GM03348 (cell line): ENCODE data around the gene HNF4A.

Experiments used
- DNase-seq: peaks from one replicate; pipeline ENCODE4 v3.0.0; 2012; ENCODE audit warnings: low spot score

Gene HNF4A

GRCh38 chr20:44445742-44446710 lies 90.5 kb downstream of the HNF4A start:
- no peak for DNase-seq

- DNase-seq: no peak
Measured at GRCh38 chr20:44447827-44448419, 92.4 kb downstream of the HNF4A start.

DNA sequence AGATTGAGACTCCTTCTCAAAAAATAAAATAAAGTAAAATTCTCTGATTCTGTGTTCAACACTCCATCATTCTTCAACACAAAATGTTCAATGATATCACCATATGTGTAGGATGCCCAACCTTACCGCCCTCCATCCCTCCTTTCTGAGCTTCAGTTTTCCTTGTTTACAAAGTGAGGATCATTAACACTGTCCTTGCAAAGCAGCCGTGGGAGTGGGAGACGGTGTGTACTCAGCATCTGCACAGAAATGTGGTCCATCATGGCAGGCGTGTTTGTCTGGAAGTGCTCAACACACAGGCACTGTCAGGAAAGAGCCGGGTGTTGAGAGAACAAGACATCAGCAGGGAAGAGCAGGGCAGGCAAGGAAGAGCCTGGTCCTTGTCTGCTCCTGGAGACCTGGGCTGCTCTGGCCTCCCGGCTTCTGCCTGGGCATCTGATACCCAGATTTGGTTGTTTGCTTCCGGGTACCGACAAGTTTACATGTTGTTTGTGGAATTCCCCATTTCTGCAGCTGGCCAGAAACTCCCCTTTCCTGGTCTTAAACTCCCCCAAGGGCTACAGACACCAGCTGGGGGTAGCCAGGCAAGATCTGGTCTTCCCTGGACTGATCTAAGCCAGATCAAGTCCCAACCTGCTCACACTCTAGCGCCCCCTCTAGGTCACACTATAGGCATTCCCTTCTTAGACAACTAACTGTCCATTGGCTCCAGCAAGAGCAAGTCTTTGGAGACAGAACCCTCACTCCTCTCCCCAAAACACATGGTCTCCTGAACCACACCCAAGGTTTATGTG lies 93.5 kb downstream of the HNF4A start:
- no peak for DNase-seq

DNA sequence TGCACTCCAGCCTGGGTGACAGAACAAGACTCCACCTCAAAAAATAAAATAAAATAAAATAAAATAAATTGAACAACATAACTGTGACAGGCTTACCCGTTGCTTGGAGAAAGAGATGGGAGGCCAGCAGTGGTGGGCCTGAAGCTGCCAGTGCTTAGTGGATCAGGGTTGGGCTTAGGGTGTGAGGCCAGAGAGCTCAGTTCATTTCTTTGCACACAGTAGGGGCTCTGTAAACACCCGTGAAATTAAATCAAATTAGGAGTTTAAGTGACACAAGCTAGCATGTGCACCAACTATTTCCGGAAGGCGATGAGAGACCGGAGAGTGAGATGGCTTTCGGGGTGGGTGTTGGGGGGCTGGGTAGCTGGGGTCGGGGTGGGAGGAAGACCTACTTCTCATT lies 94.4 kb downstream of the HNF4A start:
- no peak for DNase-seq

- DNase-seq: no peak
Measured at GRCh38 chr20:44450281-44450889, 94.9 kb downstream of the HNF4A start.

DNA sequence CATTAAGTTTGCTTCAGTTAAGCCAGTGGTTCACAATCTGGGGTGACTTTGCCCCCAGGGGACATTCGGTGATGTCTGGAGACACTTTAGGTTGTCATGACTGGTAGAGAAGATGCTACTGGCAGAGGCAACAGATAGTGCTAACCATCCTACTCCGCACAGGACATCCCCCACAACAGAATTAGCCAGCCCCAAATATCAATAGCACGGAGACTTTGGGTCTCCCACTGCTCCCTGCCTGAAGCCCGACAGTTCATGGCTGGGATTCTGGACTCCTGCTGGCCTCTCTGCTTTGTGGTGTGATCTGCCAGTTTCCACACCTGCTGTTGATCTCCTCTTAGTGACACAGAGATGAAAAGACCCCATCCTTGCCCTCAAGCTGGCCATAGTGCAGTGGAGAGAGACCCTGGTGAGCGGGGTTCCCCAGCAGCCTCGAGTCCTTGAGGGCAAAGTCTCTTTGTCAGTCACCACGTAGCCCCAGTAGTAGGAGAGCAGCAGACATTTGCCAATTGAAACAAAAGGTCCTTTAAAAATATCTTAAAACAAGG lies 95.5 kb downstream of the HNF4A start:
- no peak for DNase-seq

DNA sequence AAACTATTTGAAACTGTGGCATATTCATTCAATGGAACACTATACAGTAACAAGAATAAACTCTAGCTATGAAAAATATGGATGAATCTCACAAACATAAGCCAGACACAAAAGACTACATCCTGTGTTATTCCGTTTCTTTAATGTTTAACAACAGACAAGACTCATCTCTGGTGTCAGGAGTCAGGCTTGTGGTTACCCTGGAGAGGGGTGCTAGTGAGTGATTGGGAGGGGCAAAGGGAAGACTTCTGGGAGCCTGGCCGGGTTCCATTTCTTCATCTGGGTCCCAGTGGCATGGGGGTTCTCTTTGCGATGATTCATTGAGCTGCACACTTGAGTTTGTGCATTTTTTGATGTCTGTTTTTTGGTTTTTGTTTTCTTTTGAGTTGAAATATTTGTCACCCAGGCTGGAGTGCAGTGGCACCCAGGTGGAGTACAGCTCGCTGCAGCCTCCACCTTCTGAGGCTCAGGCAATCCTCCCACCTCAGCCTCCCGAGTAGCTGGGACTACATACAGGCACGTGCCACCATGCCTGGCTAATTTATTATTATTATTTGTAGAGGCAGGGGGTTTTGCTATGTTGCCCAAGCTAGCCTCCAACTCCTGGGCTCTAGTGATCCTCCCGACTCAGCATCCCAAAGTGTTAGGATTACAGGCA lies 98.9 kb downstream of the HNF4A start:
- no peak for DNase-seq

DNA sequence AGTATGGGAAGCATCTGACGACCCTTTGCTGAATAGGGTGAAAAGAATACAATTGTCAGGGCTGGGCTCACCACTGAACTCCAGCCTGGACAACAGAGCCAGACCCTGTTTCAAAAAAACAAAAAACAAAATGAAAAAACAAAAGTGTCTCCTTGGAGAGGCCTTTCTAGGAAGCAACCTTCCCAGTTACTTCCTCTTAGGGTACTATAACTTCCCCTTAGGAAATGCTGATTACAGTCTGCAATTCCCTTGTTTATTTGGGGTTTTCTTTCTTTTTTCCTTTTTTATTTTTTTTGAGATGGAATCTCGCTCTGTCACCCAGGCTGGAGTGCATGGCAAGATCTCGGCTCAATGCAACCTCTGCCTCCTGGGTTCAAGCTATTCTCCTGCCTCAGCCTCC lies 99.6 kb downstream of the HNF4A start:
- no peak for DNase-seq

- DNase-seq: no peak
Measured at GRCh38 chr20:44456611-44457010, 101.1 kb downstream of the HNF4A start.

- DNase-seq: no peak
Measured at GRCh38 chr20:44457016-44457415, 101.5 kb downstream of the HNF4A start.

GRCh38 chr20:44459271-44459670 lies 103.8 kb downstream of the HNF4A start:
- DNase-seq: no peak

DNA sequence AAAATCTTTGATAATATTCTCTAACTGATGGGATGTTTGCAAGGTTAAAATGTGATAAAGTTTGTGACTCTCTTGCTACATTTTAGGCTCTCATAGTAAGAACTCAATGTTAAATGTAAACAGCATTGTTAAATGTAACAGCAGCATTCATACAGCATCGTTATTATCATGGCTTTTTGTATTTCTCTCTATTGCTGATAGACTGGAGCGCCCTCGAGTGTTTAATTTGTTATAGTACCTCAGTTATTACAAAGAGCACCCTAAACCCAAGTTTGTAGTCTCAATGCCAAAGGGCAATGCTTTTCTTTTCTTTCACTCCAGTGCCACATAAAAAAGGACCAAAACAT lies 105.3 kb downstream of the HNF4A start:
- DNase-seq: peak; percentile 56

DNA sequence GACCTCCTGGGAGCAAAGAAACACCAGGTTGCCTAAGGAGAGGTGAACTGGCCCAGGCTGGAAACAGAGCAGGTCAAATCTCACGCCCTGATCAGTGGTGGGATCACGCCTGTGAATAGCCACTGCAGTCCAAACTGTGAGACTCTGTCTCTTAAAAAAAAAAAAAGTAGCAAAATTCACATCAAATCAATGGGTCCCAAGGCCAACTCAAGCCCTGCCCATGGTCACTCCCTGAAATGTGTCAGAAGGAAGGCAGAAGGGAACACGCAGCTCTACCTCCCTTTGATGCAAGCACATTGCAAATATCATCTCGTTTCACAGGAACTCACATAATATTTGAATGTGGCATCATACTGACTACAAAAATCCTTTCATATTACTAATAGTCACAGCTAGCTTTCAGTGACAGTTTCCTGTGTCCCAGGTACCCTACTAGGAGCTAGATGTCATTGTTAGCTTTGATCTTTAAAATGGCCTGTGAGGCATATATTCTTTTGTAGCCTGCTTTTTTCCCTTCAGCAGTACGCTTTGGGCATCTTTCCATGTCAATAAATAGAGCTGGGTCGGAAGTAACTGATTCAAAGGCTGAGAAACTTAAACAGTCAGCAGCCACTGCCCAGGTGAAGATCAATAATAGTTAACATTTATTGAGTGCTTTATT lies 105.8 kb downstream of the HNF4A start:
- DNase-seq: no peak

GRCh38 chr20:44461803-44462174 lies 106.3 kb downstream of the HNF4A start:
- no peak for DNase-seq

- no peak for DNase-seq
Measured at GRCh38 chr20:44463466-44463865, 108.0 kb downstream of the HNF4A start.

DNA sequence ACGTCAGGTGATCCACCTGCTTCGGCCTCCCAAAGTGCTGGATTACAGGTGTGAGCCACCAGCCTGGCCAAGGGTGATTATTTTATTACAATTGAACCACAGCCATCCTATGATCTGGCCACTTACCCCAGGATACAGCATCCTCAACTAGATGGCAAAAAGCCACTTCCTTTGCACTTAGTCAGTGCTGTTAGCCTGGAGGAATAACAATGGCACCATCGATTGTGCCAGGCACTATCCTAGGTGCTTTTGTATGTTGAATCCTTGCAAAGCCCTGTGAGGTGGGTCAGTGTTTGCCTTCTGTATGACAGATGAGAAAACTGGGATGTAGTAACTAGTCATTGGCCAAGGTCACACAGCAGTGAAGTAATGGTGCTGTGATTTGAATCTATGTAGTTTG lies 109.0 kb downstream of the HNF4A start:
- no peak for DNase-seq

DNA sequence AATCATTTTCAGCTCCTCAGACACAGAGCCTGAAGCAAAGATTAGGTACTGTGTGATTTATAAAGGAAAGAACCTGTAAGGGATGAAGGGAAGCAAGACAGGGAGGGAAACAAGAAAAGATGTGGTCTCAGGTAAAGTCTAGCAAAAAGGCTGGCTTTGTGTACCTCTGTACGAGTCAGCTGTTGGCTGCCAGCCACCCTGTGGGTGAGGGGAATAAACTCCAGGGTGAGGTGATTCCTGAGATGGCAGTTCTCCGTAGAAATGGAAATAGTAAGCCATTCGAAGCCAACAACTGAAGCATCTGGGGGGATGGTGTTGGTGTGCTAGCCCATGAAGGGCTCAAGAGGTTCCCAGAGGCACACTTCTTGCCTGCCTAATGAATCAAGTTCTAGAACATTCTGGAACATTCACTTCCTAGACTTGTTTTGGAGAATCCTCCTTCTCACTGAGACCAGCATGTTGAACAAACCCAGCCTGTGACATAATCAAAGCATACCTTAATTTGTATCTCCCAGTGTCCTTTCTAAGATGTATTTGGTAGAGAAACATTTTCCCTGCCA lies 109.6 kb downstream of the HNF4A start:
- no peak for DNase-seq

GRCh38 chr20:44467289-44467883 lies 111.9 kb downstream of the HNF4A start:
- DNase-seq: no peak

DNA sequence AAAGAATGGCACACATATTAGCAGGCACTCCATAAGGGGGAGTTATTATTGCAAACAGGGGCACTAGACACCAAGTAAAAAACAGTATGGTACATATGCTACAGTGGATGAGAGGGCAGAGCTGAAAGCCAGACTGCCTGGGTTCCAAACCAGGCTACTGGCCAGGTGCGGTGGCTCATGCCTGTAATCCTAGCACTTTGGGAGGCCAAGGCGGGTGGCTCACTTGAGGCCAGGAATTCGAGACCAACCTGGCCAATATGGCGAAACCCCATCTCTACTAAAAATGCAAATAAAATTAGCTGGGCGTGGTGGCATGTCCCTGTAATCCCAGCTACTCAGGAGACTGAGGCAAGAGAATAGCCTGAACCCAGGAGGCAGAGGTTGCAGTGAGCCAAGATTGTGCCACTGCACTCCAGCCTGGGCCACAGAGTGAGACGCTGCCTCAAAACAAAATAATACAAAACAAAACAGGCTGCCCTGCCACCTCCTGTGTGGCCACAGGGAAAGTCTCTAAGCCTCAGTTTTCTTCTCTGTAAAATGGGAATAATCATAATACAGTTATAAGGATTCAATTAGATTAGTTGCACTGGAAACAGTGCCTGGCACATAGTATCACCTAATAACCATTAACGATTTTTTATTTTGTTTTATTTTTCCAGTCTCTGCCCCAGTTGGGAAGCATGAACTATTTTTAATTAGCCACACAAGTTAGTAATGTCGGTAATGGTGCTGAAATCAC lies 112.7 kb downstream of the HNF4A start:
- DNase-seq: no peak

GRCh38 chr20:44470327-44470726 lies 114.8 kb downstream of the HNF4A start:
- no peak for DNase-seq
